GM06990 (cell line): ENCODE measurements around the gene TP53I3.

Source experiments
- DNase-seq: peaks from one replicate; pipeline ENCODE4 v3.0.0-alpha.2; 2011; ENCODE audit not compliant: insufficient read length; ENCODE audit errors: extremely low read depth
- H3K27me3 ChIP-seq: replicated peaks from 2 replicates; pipeline ENCODE4 v1.6.0; 2011; ENCODE audit warnings: low read length; ENCODE audit not compliant: control insufficient read depth, insufficient read depth
- H3K36me3 ChIP-seq: 2 replicates; pipeline ENCODE4 v1.5.1; 2011; ENCODE audit warnings: low read length; ENCODE audit not compliant: control insufficient read depth, insufficient read depth
- H3K4me3 ChIP-seq: replicated peaks from 2 replicates; pipeline ENCODE4 v1.5.1; 2011; ENCODE audit warnings: low read depth, mild to moderate bottlenecking, control low read depth, low read length
- TF ChIP-seq, protein P1 (sequence below): IDR thresholded peaks from 2 replicates; pipeline ENCODE4 v1.5.1; 2011; ENCODE audit warnings: low read length, control low read depth, mild to moderate bottlenecking, inconsistent platforms; ENCODE audit not compliant: insufficient read depth, poor library complexity, severe bottlenecking

TP53I3 gene

DNA sequence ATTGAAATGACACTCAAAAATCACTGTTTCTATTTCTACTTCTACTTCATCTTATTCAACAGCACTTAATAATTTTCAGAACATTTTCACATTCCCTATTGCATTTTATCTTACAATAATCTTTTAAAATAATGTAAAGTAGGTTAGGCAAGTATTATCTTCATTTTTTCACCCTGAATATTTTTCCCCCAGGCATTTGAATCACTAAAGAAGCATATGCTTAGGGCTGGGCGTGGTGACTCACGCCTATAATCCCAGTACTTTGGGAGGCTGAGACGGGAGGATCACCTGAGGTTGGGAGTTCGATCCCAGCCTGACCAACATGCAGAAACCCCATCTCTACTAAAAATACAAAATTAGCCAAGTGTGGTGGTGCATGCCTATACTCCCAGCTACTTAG lies 44.1 kb downstream of the TP53I3 start:
- H3K36me3 ChIP-seq, result peaks cover 2% of the 10 kb centered on the region
- no peak for DNase-seq
- H3K27me3 ChIP-seq, result no peaks in the 10 kb centered on the region
- TF ChIP-seq, protein P1, sequence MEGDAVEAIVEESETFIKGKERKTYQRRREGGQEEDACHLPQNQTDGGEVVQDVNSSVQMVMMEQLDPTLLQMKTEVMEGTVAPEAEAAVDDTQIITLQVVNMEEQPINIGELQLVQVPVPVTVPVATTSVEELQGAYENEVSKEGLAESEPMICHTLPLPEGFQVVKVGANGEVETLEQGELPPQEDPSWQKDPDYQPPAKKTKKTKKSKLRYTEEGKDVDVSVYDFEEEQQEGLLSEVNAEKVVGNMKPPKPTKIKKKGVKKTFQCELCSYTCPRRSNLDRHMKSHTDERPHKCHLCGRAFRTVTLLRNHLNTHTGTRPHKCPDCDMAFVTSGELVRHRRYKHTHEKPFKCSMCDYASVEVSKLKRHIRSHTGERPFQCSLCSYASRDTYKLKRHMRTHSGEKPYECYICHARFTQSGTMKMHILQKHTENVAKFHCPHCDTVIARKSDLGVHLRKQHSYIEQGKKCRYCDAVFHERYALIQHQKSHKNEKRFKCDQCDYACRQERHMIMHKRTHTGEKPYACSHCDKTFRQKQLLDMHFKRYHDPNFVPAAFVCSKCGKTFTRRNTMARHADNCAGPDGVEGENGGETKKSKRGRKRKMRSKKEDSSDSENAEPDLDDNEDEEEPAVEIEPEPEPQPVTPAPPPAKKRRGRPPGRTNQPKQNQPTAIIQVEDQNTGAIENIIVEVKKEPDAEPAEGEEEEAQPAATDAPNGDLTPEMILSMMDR, result no peak
- no peak overlapping the region for H3K4me3 ChIP-seq

DNA sequence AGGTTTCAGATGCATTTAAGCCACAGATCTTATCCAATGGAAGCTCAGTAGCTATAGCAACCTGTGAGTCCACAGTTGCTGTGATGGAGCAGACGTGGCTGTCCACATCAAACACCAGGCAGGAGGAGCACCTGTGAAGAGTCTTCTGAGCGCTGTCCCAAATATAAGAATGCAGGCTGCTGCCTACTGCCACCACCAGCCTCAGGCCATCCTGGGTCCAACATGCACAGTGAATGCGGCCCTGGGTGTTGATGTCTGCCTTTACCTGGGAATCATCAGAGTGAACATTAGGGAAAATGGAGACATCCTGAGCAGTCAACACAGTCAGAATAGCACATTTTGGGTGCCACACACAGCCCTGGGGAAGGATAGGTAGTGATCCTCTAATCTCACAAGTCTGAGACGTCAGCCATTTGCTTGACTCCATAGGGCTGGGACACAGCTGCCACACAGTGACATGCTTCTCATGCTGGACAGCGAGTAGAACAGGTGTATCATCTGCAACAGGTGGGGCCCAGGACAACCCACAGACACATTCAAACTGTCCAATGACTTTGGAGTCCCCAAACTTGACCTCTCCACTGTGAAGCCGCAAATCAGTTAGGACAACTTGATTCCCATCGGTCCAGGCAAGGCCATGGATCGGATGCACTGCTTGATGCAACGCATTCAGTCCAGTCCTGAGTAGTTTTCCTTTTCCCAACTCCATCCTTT lies 45.7 kb downstream of the TP53I3 start:
- TF ChIP-seq, protein P1, result no peak
- Histone ChIP-seq H3K36me3 (peaks cover 2% of the 10 kb centered on the region), H3K27me3 (no peaks in the 10 kb centered on the region), H3K4me3 (no peak overlapping the region)
- DNase-seq, result no peak
